ENCODE measurements around the gene FBXL22.

FBXL22 gene

DNA sequence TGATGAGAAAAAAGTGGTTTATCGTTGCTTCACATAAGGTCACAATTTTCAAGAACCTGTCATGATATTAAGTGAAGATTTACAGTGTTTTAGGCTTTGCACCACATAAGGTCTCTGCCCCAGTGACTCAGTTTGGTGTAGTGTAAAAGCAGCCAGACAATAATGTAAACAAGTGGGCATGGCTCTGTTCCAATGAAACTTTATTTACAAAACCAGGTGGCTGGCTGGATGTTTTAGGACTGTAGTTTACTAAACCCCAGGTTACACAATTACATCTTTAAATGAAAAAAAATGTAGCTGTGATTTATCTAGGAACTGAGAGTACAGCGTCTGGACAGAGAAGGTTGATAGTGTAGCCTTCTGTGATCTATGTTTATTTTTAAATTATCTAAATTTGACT is 9.7 kb upstream of the FBXL22 start:
- TF ChIP-seq, protein P1, sequence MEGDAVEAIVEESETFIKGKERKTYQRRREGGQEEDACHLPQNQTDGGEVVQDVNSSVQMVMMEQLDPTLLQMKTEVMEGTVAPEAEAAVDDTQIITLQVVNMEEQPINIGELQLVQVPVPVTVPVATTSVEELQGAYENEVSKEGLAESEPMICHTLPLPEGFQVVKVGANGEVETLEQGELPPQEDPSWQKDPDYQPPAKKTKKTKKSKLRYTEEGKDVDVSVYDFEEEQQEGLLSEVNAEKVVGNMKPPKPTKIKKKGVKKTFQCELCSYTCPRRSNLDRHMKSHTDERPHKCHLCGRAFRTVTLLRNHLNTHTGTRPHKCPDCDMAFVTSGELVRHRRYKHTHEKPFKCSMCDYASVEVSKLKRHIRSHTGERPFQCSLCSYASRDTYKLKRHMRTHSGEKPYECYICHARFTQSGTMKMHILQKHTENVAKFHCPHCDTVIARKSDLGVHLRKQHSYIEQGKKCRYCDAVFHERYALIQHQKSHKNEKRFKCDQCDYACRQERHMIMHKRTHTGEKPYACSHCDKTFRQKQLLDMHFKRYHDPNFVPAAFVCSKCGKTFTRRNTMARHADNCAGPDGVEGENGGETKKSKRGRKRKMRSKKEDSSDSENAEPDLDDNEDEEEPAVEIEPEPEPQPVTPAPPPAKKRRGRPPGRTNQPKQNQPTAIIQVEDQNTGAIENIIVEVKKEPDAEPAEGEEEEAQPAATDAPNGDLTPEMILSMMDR (IDR thresholded peaks at IDR 0.05; ENCODE audit: low read depth, low read length, poor library complexity, severe bottlenecking): no peak
- TF ChIP-seq EZH2phosphoT487 (IDR thresholded peaks at IDR 0.05; ENCODE audit: borderline replicate concordance, low read length): no peak
- H3K27ac ChIP-seq (ENCODE audit: low read depth, low read length): no peak overlapping the region
- no peaks in the 10 kb centered on the region for H3K9me3 ChIP-seq (ENCODE audit: control insufficient read depth, insufficient read depth, low read length)
- no peaks in the 10 kb centered on the region for H4K20me1 ChIP-seq (ENCODE audit: control insufficient read depth, insufficient read depth, low read depth, low read length)
- H3K4me2 ChIP-seq (ENCODE audit: low read length): no peak overlapping the region
- no peaks in the 10 kb centered on the region for H3K79me2 ChIP-seq (ENCODE audit: control insufficient read depth, low read length)
- no peak overlapping the region for H3K4me3 ChIP-seq (ENCODE audit: low read length)
- H3K9me2 ChIP-seq (replicated peaks; ENCODE audit: control insufficient read depth, low read length): no peaks in the 10 kb centered on the region
- no peaks in the 10 kb centered on the region for H3K4me1 ChIP-seq (ENCODE audit: control insufficient read depth, low read length)
- peaks cover 82% of the 10 kb centered on the region for H3K36me3 ChIP-seq (ENCODE audit: control insufficient read depth, low read length)
- H3K27me3 ChIP-seq (ENCODE audit: control insufficient read depth, low read length): no peaks in the 10 kb centered on the region
- H3F3A ChIP-seq (ENCODE audit: control insufficient read depth, insufficient read depth): no peaks in the 10 kb centered on the region; the same call in none of the 2 replicates

- peaks cover under 1% of the 10 kb centered on the region; the same call in 1 of the 2 replicates for H3K4me1 ChIP-seq (ENCODE audit: control insufficient read depth, low read length)
- H3K27ac ChIP-seq (ENCODE audit: low read depth, low read length): no peak overlapping the region
- H3K79me2 ChIP-seq (ENCODE audit: control insufficient read depth, low read length): no peaks in the 10 kb centered on the region
- H4K20me1 ChIP-seq (ENCODE audit: control insufficient read depth, insufficient read depth, low read depth, low read length): no peaks in the 10 kb centered on the region
- no peaks in the 10 kb centered on the region for H3K27me3 ChIP-seq (ENCODE audit: control insufficient read depth, low read length)
- TF ChIP-seq, protein P1 (IDR thresholded peaks at IDR 0.05; ENCODE audit: low read depth, low read length, poor library complexity, severe bottlenecking): no peak
- TF ChIP-seq EZH2phosphoT487 (IDR thresholded peaks at IDR 0.05; ENCODE audit: borderline replicate concordance, low read length): no peak
- peaks cover 83% of the 10 kb centered on the region for H3K36me3 ChIP-seq (ENCODE audit: control insufficient read depth, low read length)
- no peaks in the 10 kb centered on the region; the same call in none of the 2 replicates for H3F3A ChIP-seq (ENCODE audit: control insufficient read depth, insufficient read depth)
- no peaks in the 10 kb centered on the region for H3K9me3 ChIP-seq (ENCODE audit: control insufficient read depth, insufficient read depth, low read length)
- H3K9me2 ChIP-seq (replicated peaks; ENCODE audit: control insufficient read depth, low read length): no peaks in the 10 kb centered on the region
- no peak overlapping the region for H3K4me2 ChIP-seq (ENCODE audit: low read length)
- H3K4me3 ChIP-seq (ENCODE audit: low read length): no peak overlapping the region
Observed at GRCh38 chr15:63588826-63589225, 8.4 kb upstream of the FBXL22 start.

- no peaks in the 10 kb centered on the region for H4K20me1 ChIP-seq (ENCODE audit: control insufficient read depth, insufficient read depth, low read depth, low read length)
- H3K27me3 ChIP-seq (ENCODE audit: control insufficient read depth, low read length): no peaks in the 10 kb centered on the region
- H3F3A ChIP-seq (ENCODE audit: control insufficient read depth, insufficient read depth): peaks cover 8% of the 10 kb centered on the region
- H3K9me2 ChIP-seq (replicated peaks; ENCODE audit: control insufficient read depth, low read length): no peaks in the 10 kb centered on the region
- peak overlapping the region; percentile 15 for H3K4me2 ChIP-seq (ENCODE audit: low read length)
- no peaks in the 10 kb centered on the region for H3K79me2 ChIP-seq (ENCODE audit: control insufficient read depth, low read length)
- no peaks in the 10 kb centered on the region for H3K9me3 ChIP-seq (ENCODE audit: control insufficient read depth, insufficient read depth, low read length)
- no peak overlapping the region for H3K27ac ChIP-seq (ENCODE audit: low read depth, low read length)
- TF ChIP-seq EZH2phosphoT487 (IDR thresholded peaks at IDR 0.05; ENCODE audit: borderline replicate concordance, low read length): no peak
- TF ChIP-seq, protein P1 (IDR thresholded peaks at IDR 0.05; ENCODE audit: low read depth, low read length, poor library complexity, severe bottlenecking): no peak
- H3K36me3 ChIP-seq (ENCODE audit: control insufficient read depth, low read length): peaks cover 54% of the 10 kb centered on the region
- H3K4me3 ChIP-seq (ENCODE audit: low read length): no peak overlapping the region
- H3K4me1 ChIP-seq (ENCODE audit: control insufficient read depth, low read length): peaks cover 30% of the 10 kb centered on the region
Observed at GRCh38 chr15:63593705-63594671, 3.2 kb upstream of the FBXL22 start.

Data from DOHH2 (cell line).